GM15510 (cell line): ENCODE measurements around the gene HAGHL.

Experiments used
- POLR2A ChIP-seq: IDR thresholded peaks from 3 replicates; pipeline ENCODE4 v1.6.1; 2011; ENCODE audit warnings: borderline replicate concordance; ENCODE audit not compliant: insufficient read length; ENCODE audit errors: extremely low read depth

The HAGHL gene

DNA sequence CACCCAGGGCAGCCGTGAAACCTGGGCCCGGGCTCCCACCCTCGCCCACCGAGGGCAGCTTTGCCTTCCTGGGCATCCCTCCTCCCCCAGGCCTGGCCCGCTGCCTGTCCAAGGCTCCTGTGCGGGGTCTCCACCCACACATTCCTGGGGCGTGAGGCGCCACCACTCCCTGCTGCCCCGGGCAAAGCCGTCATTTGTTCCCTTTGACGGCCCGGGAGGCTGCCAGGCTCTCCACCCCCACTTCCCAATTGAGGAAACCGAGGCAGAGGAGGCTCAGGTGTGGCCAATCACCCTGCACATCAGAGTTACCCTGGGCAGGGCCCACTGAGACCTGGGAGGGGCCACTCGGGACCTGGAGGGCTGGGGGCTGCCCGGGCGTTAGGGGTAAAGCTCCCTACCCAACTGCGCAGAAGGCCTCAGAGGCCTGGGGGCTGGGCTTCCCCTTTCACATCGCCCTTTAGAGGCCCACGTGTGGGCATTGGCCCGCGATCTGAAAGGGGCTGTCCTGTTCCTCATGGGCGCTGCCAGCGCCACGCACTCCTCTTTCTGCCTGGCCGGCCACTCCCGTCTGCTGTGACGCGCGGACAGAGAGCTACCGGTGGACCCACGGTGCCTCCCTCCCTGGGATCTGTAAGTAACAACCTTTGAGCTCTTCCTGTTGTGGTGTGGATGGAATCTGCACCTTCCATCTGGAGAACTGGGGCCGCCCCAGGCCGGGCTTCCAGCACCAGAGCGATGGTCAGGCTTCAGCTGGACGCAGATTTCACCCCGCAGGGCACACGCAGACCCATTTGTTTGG lies 33.8 kb downstream of the HAGHL start, which contains the start of gene MSLN:
MSLN (plus strand) TSS at position 190 of the 799 bp plus-strand sequence. CDS start 1,947 bp downstream, outside the sequence.
- TF ChIP-seq POLR2A, result no peak

DNA sequence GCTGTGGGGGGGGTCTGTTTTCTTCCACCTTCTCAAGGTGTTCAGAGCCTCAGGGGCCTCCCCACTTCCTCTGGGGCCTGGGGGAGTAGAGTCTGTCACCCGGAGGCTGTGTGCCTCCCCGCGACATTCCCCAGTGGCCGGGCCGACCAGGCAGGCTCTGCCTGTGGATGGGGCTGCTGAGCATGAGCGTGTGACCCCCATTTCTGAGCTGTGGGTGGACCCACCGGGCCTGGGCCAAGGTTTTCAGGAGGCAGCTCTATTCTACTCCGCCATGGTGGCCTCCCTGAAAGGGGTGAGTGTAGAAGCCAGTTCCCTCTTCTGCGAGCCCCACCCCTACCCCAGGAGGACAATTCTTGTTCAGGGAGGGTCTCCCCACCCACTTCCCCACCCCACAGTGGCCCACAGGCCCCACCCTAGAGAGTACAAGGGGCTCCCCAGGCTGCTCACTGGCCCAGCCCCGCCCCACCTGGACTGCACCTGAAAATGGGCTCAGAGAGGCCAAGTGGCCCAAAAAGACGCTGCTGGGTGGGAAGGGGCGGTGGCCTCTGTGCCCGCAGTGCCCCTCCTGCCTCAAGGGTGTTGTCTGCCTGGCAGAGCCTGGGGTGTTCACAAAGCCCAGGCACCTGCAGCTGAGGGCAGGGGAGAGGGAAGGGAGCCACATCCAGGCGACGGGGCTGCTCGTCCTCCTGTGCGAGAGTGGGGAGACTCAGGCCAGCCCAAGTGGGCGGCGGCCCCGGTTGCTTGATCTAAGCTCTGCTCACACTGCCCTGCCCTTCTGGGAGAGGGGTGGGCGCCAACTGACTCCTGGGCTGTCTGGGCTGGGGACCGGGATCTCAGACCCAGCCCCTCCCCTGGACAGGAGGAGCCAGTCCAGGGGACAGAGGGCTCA lies 35.0 kb downstream of the HAGHL start:
- TF ChIP-seq POLR2A, result no peak

DNA sequence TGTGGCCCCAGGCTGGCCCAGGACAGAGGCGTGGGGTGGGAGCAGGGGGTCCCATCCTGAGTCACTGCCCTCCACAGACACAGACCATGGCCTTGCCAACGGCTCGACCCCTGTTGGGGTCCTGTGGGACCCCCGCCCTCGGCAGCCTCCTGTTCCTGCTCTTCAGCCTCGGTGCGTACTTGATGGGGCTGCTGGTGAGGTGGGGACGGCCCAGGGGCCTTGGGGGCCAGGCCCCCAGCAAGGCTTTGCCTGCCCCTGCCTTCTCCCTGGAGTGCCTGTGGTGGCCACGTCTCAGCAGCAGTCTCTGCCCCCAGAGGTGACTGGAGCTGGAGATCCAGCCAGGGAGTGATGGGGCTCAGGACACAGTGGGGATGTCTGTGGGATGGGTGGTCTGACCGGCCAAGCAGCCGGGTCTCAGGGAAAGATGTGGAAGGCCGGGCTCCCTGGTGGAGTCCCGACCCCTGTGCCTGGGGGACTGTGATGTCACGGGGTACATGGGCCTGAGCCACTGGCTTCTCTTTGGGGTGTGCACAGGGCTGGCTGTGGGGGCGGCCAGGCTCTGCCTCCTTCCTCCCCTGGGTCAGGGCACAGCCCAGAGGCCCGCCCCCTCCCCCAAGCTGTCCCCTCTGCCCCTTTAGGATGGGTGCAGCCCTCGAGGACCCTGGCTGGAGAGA lies 35.8 kb downstream of the HAGHL start:
- no peak for TF ChIP-seq POLR2A

DNA sequence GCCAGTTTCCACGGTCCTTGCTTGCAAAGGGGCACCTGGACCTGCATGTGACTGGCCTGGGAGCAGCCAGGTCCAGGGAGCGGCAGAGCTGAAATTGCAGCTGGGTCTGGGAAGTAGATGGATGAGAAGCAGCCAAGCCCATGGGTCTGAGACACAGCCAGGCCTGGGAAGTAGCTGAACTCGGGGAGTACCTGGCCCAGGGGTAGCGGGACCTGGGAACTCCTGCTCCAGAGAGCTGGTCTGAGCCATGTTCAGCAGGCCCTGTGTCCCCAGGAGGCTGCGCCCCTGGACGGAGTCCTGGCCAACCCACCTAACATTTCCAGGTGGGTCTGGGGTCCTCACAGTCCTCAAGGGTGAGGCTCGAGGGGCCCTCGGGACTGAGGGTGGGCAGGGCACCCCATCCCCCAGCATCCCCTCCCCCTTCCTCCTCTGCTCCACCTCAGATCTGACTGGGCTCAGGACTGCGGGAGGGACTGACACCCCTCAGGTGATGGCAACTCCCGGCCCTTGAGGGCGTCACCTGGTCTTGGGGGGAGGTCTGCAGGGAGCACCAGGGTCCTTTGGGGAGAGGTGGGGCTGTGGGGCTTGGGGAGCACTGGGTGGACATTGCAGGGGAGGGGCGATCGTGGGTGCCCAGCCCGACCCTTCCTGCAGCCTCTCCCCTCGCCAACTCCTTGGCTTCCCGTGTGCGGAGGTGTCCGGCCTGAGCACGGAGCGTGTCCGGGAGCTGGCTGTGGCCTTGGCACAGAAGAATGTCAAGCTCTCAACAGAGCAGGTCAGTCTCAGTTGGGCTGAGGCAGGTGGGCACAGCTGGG lies 36.7 kb downstream of the HAGHL start:
- TF ChIP-seq POLR2A, result no peak

- TF ChIP-seq POLR2A, result no peak
These were observed 37.4 kb downstream of the HAGHL start for GRCh38 chr16:764184-764750.

GRCh38 chr16:764848-765487 lies 38.1 kb downstream of the HAGHL start:
- TF ChIP-seq POLR2A, result no peak

DNA sequence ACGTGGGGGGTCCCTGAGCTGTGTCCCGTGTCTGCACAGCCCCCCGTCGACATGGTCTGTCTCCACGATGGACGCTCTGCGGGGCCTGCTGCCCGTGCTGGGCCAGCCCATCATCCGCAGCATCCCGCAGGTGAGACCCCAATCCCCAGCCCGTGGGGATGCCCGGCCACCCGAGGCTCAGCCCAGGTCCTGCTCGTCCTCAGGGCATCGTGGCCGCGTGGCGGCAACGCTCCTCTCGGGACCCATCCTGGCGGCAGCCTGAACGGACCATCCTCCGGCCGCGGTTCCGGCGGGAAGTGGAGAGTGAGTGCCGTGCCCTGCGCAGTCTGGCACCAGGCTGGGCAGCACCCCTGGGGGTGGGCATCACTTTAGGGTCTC lies 38.6 kb downstream of the HAGHL start:
- no peak for TF ChIP-seq POLR2A

GRCh38 chr16:766008-766819 lies 39.3 kb downstream of the HAGHL start:
- no peak for TF ChIP-seq POLR2A

GRCh38 chr16:766820-767640 lies 40.1 kb downstream of the HAGHL start:
- TF ChIP-seq POLR2A, result no peak

DNA sequence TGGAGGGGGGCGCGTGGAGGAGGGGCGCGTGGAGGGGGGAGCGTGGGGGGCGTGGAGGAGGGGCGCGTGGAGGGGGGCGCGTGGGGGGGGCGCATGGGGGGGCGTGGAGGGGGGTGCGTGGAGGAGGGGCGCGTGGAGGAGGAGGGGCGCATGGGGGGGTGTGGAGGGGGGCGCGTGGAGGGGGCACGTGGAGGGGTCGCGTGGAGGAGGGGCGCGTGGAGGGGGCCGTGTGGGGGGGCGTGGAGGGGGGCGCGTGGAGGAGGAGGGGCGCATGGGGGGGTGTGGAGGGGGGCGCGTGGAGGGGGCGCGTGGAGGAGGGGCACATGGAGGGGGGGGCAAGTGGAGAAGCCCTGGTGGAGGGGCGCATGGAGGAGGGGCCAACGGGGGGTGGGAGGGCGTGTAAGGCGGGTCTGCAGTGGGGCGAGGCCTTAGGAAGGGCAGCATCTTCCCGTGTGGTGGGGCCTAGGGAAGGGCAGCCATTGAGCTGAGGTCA lies 40.9 kb downstream of the HAGHL start:
- no peak for TF ChIP-seq POLR2A

- no peak for TF ChIP-seq POLR2A
These were observed 41.5 kb downstream of the HAGHL start for GRCh38 chr16:768428-768827.
